GM23338 (cell line): Measurements from ENCODE around the gene BSND.

Source experiments
- CREB1 ChIP-seq: fragments of 250-450 bp; sonication (Bioruptor Pico); IDR thresholded peaks from 2 replicates; pipeline ENCODE4 v1.5.0; 2020; ENCODE audit warnings: low read depth, mild to moderate bottlenecking, moderate library complexity
- EZH2phosphoT487 ChIP-seq: fragments of 200-600 bp; sonication (generic); IDR thresholded peaks from one replicate; pipeline ENCODE4 v1.8.1; 2018; ENCODE audit warnings: antibody characterized with exemption; ENCODE audit not compliant: unreplicated experiment
- POLR2AphosphoS5 ChIP-seq: IDR thresholded peaks from 2 replicates; pipeline ENCODE4 v1.6.1; 2016; ENCODE audit warnings: antibody characterized with exemption, low read depth
- STAT1 ChIP-seq: IDR thresholded peaks from one replicate; pipeline ENCODE4 v1.6.1; 2016; ENCODE audit warnings: antibody characterized with exemption; ENCODE audit not compliant: unreplicated experiment
- TF ChIP-seq, protein P1 (sequence below), 2 experiments: fragments of 200-600 bp in 1 of 2; sonication (generic) in 1 of 2; conservative IDR thresholded peaks; 2 replicates each; pipeline versions ENCODE4 v1.5.1 to v1.6.1; 2016 to 2017; ENCODE audit warnings: antibody characterized with exemption in 2 of 2, low read depth in 2 of 2, mild to moderate bottlenecking in 2 of 2, moderate library complexity in 1 of 2
- TF ChIP-seq, protein P2 (sequence below): IDR thresholded peaks from one replicate; pipeline ENCODE4 v1.6.1; 2018; ENCODE audit warnings: antibody characterized with exemption; ENCODE audit not compliant: unreplicated experiment

DNA sequence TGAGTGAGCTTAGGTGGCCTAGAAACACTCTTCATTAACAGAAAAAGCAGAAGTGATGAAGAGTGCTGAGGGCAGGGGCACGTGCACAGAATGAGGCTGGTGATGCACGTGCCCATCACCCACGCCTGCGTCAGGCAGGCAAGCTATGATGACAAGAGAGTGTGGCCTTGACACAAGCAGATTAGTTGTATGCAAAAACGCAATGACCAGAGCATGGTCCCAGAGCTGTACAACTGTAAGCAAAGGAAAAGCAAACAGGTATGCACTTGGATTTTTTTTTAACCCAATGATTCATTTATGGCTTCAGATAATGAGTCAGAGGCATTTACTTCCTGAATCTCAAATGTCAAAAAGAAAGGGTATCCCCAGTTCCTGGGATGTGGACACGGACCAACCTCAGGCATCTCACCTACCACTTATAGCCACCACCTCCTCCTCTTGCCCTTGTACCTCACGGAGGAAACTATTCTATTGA lies 27.4 kb upstream of the BSND start:
- TF ChIP-seq, protein P1, sequence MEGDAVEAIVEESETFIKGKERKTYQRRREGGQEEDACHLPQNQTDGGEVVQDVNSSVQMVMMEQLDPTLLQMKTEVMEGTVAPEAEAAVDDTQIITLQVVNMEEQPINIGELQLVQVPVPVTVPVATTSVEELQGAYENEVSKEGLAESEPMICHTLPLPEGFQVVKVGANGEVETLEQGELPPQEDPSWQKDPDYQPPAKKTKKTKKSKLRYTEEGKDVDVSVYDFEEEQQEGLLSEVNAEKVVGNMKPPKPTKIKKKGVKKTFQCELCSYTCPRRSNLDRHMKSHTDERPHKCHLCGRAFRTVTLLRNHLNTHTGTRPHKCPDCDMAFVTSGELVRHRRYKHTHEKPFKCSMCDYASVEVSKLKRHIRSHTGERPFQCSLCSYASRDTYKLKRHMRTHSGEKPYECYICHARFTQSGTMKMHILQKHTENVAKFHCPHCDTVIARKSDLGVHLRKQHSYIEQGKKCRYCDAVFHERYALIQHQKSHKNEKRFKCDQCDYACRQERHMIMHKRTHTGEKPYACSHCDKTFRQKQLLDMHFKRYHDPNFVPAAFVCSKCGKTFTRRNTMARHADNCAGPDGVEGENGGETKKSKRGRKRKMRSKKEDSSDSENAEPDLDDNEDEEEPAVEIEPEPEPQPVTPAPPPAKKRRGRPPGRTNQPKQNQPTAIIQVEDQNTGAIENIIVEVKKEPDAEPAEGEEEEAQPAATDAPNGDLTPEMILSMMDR (conservative IDR thresholded peaks at IDR 0.05; ENCODE audit: low read depth in 2 of 2) = no peak
- TF ChIP-seq, protein P2, sequence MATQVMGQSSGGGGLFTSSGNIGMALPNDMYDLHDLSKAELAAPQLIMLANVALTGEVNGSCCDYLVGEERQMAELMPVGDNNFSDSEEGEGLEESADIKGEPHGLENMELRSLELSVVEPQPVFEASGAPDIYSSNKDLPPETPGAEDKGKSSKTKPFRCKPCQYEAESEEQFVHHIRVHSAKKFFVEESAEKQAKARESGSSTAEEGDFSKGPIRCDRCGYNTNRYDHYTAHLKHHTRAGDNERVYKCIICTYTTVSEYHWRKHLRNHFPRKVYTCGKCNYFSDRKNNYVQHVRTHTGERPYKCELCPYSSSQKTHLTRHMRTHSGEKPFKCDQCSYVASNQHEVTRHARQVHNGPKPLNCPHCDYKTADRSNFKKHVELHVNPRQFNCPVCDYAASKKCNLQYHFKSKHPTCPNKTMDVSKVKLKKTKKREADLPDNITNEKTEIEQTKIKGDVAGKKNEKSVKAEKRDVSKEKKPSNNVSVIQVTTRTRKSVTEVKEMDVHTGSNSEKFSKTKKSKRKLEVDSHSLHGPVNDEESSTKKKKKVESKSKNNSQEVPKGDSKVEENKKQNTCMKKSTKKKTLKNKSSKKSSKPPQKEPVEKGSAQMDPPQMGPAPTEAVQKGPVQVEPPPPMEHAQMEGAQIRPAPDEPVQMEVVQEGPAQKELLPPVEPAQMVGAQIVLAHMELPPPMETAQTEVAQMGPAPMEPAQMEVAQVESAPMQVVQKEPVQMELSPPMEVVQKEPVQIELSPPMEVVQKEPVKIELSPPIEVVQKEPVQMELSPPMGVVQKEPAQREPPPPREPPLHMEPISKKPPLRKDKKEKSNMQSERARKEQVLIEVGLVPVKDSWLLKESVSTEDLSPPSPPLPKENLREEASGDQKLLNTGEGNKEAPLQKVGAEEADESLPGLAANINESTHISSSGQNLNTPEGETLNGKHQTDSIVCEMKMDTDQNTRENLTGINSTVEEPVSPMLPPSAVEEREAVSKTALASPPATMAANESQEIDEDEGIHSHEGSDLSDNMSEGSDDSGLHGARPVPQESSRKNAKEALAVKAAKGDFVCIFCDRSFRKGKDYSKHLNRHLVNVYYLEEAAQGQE = no peak
- TF ChIP-seq POLR2AphosphoS5 (no peak), EZH2phosphoT487 (no peak), CREB1 (no peak), STAT1 (no peak)
